HEK293 (cell line): ENCODE results near the gene TLE6.

Experiments used
- ATF2 ChIP-seq: fragments of 450-650 bp; formaldehyde crosslinking; IDR thresholded peaks from 2 replicates; pipeline ENCODE4 v1.5.1; 2016; ENCODE audit warnings: missing biosample characterization, missing genetic modification characterization, low read depth
- CTCF ChIP-seq: fragments of 450-650 bp; formaldehyde crosslinking; IDR thresholded peaks from 2 replicates; pipeline ENCODE4 v1.5.1; 2016; ENCODE audit warnings: missing biosample characterization, missing genetic modification characterization
- GLI4 ChIP-seq: fragments of 450-650 bp; formaldehyde crosslinking; IDR thresholded peaks from 2 replicates; pipeline ENCODE4 v1.5.1; 2016; ENCODE audit warnings: missing biosample characterization, missing genetic modification characterization
- ZNF155 ChIP-seq: fragments of 450-650 bp; formaldehyde crosslinking; IDR thresholded peaks from 2 replicates; pipeline ENCODE4 v1.5.1; 2016; ENCODE audit warnings: missing biosample characterization, missing genetic modification characterization
- ZNF302 ChIP-seq: fragments of 450-650 bp; formaldehyde crosslinking; IDR thresholded peaks from 2 replicates; pipeline ENCODE4 v1.5.1; 2016; ENCODE audit warnings: missing biosample characterization, missing genetic modification characterization, low read depth
- ZNF324 ChIP-seq: fragments of 450-650 bp; formaldehyde crosslinking; IDR thresholded peaks from 2 replicates; pipeline ENCODE4 v1.5.1; 2016; ENCODE audit warnings: missing biosample characterization, missing genetic modification characterization
- ZNF350 ChIP-seq: fragments of 450-650 bp; formaldehyde crosslinking; IDR thresholded peaks from 2 replicates; pipeline ENCODE4 v1.5.0; 2017; ENCODE audit warnings: missing biosample characterization, mild to moderate bottlenecking, missing genetic modification characterization
- ZNF394 ChIP-seq: fragments of 450-650 bp; formaldehyde crosslinking; IDR thresholded peaks from 2 replicates; pipeline ENCODE4 v1.5.1; 2016; ENCODE audit warnings: missing biosample characterization, missing genetic modification characterization, mild to moderate bottlenecking, moderate library complexity, borderline replicate concordance
- ZNF513 ChIP-seq: fragments of 450-650 bp; IDR thresholded peaks from 2 replicates; pipeline ENCODE4 v1.5.1; 2018; ENCODE audit warnings: missing biosample characterization, missing genetic modification characterization
- ZNF518A ChIP-seq: fragments of 450-650 bp; formaldehyde crosslinking; conservative IDR thresholded peaks from 2 replicates; pipeline ENCODE4 v1.5.1; 2016; ENCODE audit warnings: low read depth, missing biosample characterization, missing genetic modification characterization
- ZNF530 ChIP-seq: fragments of 450-650 bp; formaldehyde crosslinking; IDR thresholded peaks from 2 replicates; pipeline ENCODE4 v1.5.1; 2016; ENCODE audit warnings: low read depth, missing biosample characterization, missing genetic modification characterization
- ZNF549 ChIP-seq: fragments of 450-650 bp; IDR thresholded peaks from 2 replicates; pipeline ENCODE4 v1.5.1; 2018; ENCODE audit warnings: missing biosample characterization, missing genetic modification characterization, mild to moderate bottlenecking, inconsistent platforms, moderate library complexity
- ZNF639 ChIP-seq: fragments of 450-650 bp; formaldehyde crosslinking; IDR thresholded peaks from 2 replicates; pipeline ENCODE4 v1.5.1; 2016; ENCODE audit warnings: missing biosample characterization, missing genetic modification characterization
- ZSCAN5A ChIP-seq: fragments of 450-650 bp; formaldehyde crosslinking; IDR thresholded peaks from 2 replicates; pipeline ENCODE4 v1.5.1; 2016; ENCODE audit warnings: missing biosample characterization, missing genetic modification characterization

GRCh38 chr19:2989236-2989946, 12.0 kb downstream of the TLE6 start:
- no peak for TF ChIP-seq CTCF (tag by site-specific recombination)
- TF ChIP-seq ZNF513 = no peak
- TF ChIP-seq ZNF518A (tag by site-specific recombination) = no peak
- TF ChIP-seq GLI4 (tag by site-specific recombination) = no peak
- no peak for TF ChIP-seq ZNF155 (tag by site-specific recombination)
- TF ChIP-seq ZSCAN5A (tag by site-specific recombination) = no peak
- TF ChIP-seq ZNF549 (tag by site-specific recombination) = no peak
- no peak for TF ChIP-seq ZNF394 (tag by site-specific recombination)
- TF ChIP-seq ZNF302 = no peak
- no peak for TF ChIP-seq ATF2
- no peak for TF ChIP-seq ZNF350
- no peak for TF ChIP-seq ZNF530 (tag by site-specific recombination)
- no peak for TF ChIP-seq ZNF639
- TF ChIP-seq ZNF324 (tag by site-specific recombination) = no peak
